Kidney (tissue), 14 donors: ENCODE data around the gene CMTM5. TPM values are rescaled to one million over a fixed set of nuclear protein-coding genes. Genes with fewer than 3 reads are reported as not detected.
A peak's percentile ranks its signal among the peaks of the same experiment; 100 is the strongest.
"Not testable (repeated sequence)": the region's sequence is repeated elsewhere in the genome, so short reads cannot be mapped to it uniquely, and the experiment has no call there.

ENCODE experiments used
- DNase-seq, 5 donors: peaks; one replicate each; pipeline ENCODE4 v3.0.0-alpha.2; 2013 to 2020
- FAIRE-seq: peaks from 2 replicates; lab custom pipeline; 2012; peaks lifted over from hg19 to GRCh38; lab: Jason Lieb, UNC
- H3K27ac ChIP-seq, 2 donors: one replicate each; pipeline ENCODE4 v1.7.0; 2013; ENCODE audit warnings: low read depth in 2 of 2, low read length in 2 of 2, inconsistent platforms in 1 of 2
- H3K27me3 ChIP-seq: one replicate; pipeline ENCODE4 v1.7.1; 2013; ENCODE audit warnings: low read length, inconsistent platforms; ENCODE audit not compliant: control insufficient read depth, insufficient read depth
- H3K36me3 ChIP-seq, 3 donors: one replicate each; pipeline versions ENCODE4 v1.7.0 to v1.7.1; 2013; ENCODE audit warnings: low read length in 3 of 3, control low read depth in 1 of 3, inconsistent platforms in 1 of 3; ENCODE audit not compliant: insufficient read depth in 3 of 3, control insufficient read depth in 2 of 3
- H3K4me1 ChIP-seq, 3 donors: one replicate each; pipeline versions ENCODE4 v1.7.0 to v1.7.1; 2013; ENCODE audit warnings: low read length in 3 of 3, inconsistent platforms in 1 of 3, low read depth in 1 of 3; ENCODE audit not compliant: control insufficient read depth in 2 of 3, insufficient read depth in 2 of 3
- H3K4me3 ChIP-seq, 3 donors: one replicate each; pipeline versions ENCODE4 v1.7.0 to v1.8.1; 2013; ENCODE audit warnings: low read length in 3 of 3, control low read depth in 1 of 3, inconsistent platforms in 1 of 3
- H3K9ac ChIP-seq, 3 donors: one replicate each; pipeline versions ENCODE4 v1.7.0 to v1.7.1; 2013; ENCODE audit warnings: low read length in 3 of 3, control low read depth in 1 of 3, inconsistent platforms in 1 of 3
- H3K9me3 ChIP-seq, 3 donors: one replicate each; pipeline versions ENCODE4 v1.7.0 to v1.7.1; 2013; ENCODE audit warnings: low read length in 3 of 3, control low read depth in 1 of 3, inconsistent platforms in 1 of 3; ENCODE audit not compliant: control insufficient read depth in 2 of 3, insufficient read depth in 1 of 3
- intact Hi-C: fragments of 100-400 bp; cut with DNase I; formaldehyde crosslinking; loops from one replicate; pipeline ENCODE4 v1.11.1; 2022
- polyA plus RNA-seq: library from polyadenylated mRNA; stranded (reverse); fragments of 350-450 nt; fragmentation: Illumina TruSeq; extraction: RNeasy Lipid Tissue Mini Kit (QIAGEN cat#74804); gene quantifications from one replicate; pipeline ENCODE4 v1.2.3, GENCODE V29; 2014; ENCODE audit warnings: low read depth, low replicate concordance; ENCODE audit not compliant: insufficient read depth
- total RNA-seq: library from RNA; stranded (reverse); fragmentation: NEBNext Ultra II Directional; extraction: Animal tissue kit (Norgen Biotek cat#: 25700); gene quantifications from one replicate; pipeline ENCODE4 v1.2.1, GENCODE V29; 2021
- TF ChIP-seq, protein P1 (sequence below): IDR thresholded peaks from 3 replicates; pipeline ENCODE4 v1.5.1; 2012; ENCODE audit warnings: mild to moderate bottlenecking, moderate library complexity, borderline replicate concordance; ENCODE audit not compliant: insufficient read depth; ENCODE audit errors: extremely low read depth
- donor health status: control.
- donor health status: control.
- donor health status: control.
- donor health status: control.
- donor health status: control.
- donor health status: DM: yes; HTN: yes; CAD: no.
- donor health status: Normal renal cell carcinoma (clear cell type).

The CMTM5 gene
- total and polyA plus RNA-seq, 2 donors from 2014 or later, result 0.54 to 1.1 TPM

- Histone ChIP-seq H3K9ac (no peak overlapping the region), H3K9me3 (no peaks in the 10 kb centered on the region), H3K36me3 (no peaks in the 10 kb centered on the region), H3K27me3 (no peaks in the 10 kb centered on the region), H3K27ac (no peak overlapping the region), H3K4me3 (no peak overlapping the region), H3K4me1 (no peaks in the 10 kb centered on the region)
- intact Hi-C loops, result no loop called here
- FAIRE-seq (no peak), DNase-seq (no peak)
- TF ChIP-seq, protein P1, sequence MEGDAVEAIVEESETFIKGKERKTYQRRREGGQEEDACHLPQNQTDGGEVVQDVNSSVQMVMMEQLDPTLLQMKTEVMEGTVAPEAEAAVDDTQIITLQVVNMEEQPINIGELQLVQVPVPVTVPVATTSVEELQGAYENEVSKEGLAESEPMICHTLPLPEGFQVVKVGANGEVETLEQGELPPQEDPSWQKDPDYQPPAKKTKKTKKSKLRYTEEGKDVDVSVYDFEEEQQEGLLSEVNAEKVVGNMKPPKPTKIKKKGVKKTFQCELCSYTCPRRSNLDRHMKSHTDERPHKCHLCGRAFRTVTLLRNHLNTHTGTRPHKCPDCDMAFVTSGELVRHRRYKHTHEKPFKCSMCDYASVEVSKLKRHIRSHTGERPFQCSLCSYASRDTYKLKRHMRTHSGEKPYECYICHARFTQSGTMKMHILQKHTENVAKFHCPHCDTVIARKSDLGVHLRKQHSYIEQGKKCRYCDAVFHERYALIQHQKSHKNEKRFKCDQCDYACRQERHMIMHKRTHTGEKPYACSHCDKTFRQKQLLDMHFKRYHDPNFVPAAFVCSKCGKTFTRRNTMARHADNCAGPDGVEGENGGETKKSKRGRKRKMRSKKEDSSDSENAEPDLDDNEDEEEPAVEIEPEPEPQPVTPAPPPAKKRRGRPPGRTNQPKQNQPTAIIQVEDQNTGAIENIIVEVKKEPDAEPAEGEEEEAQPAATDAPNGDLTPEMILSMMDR, result no peak
These were observed 22.3 kb downstream of the CMTM5 start for GRCh38 chr14:23399136-23399535.

- H3K27me3 ChIP-seq, result no peaks in the 10 kb centered on the region
- no peak overlapping the region for H3K27ac ChIP-seq
- H3K9me3 ChIP-seq, result no peaks in the 10 kb centered on the region
- TF ChIP-seq, protein P1, result no peak
- no peak overlapping the region for H3K4me3 ChIP-seq
- FAIRE-seq (no peak), DNase-seq (peak in 3 of 5 donors; percentile 26 to 38 (median 38))
- no peak overlapping the region for H3K9ac ChIP-seq
- H3K4me1 ChIP-seq, result no peaks in the 10 kb centered on the region
- intact Hi-C loops, result no loop called here
- H3K36me3 ChIP-seq, result no peaks in the 10 kb centered on the region
These were observed 22.7 kb downstream of the CMTM5 start for GRCh38 chr14:23399591-23399990.

DNA sequence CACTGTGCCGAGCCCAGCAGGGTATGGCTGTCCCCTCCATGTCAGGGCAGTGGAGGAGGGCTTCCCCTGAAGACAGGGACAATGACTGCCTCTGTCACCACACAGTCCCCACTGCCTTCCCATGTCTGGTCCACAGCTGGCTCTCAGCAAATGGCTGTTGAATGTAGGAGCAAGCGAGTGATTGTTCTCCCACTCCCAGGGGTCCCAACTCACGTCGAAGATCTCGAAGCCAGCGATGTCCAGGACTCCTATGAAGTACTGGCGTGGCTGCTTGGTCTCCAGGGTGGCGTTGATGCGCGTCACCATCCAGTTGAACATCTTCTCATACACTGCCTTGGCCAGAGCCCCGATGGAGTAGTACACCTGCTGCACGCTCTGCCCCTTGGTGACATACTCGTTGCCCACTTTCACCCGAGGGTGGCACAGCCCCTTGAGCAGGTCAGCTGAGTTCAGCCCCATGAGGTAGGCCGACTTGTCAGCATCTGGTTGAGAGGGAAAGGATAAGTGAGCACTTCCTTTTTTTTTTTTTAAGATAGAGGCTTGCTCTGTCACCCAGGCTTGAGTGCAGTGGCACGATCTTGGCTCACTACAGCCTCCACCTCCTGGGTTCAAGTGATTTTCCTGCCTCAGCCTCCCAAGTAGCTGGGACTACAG, 23.8 kb downstream of the CMTM5 start:
- H3K9me3 ChIP-seq, H3K9ac ChIP-seq, H3K4me1 ChIP-seq, H3K36me3 ChIP-seq, H3K27ac ChIP-seq, DNase-seq, FAIRE-seq, H3K4me3 ChIP-seq, H3K27me3 ChIP-seq, intact Hi-C loops: not testable (repeated sequence)

- H3K4me1 ChIP-seq, result no peaks in the 10 kb centered on the region
- no peak overlapping the region for H3K27ac ChIP-seq
- no peak for DNase-seq
- TF ChIP-seq, protein P1, result no peak
- H3K9ac ChIP-seq, result no peak overlapping the region
- H3K27me3 ChIP-seq, result no peaks in the 10 kb centered on the region
- H3K9me3 ChIP-seq, result no peaks in the 10 kb centered on the region
- H3K36me3 ChIP-seq, result no peaks in the 10 kb centered on the region
- no peak for FAIRE-seq
- intact Hi-C loops, result no loop called here
- no peak overlapping the region for H3K4me3 ChIP-seq
These were observed 24.4 kb downstream of the CMTM5 start for GRCh38 chr14:23401291-23401690.
